ENCODE data around the gene CDH8. TPM values are rescaled to one million over a fixed set of nuclear protein-coding genes. Genes with fewer than 3 reads are reported as not detected.

The CDH8 gene
- total RNA-seq, 2 donors from 2014 or later: not detected

GRCh38 chr16:61969077-61969382 lies 67.2 kb downstream of the CDH8 start:
- ATAC-seq: no peak
- no peak for DNase-seq (ENCODE audit: low spot score in 2 of 2)
- H3K9me3 Mint-ChIP-seq: peaks cover 22 to 30% of the 10 kb centered on the region in 2 donors
- no peak overlapping the region for H3K27ac Mint-ChIP-seq
- H3K36me3 Mint-ChIP-seq: peaks cover 0 to 9% of the 10 kb centered on the region in 2 donors

GRCh38 chr16:61968242-61969076 lies 67.8 kb downstream of the CDH8 start:
- peaks cover 20 to 29% of the 10 kb centered on the region in 2 donors for H3K9me3 Mint-ChIP-seq
- H3K27ac Mint-ChIP-seq: no peak overlapping the region
- H3K36me3 Mint-ChIP-seq: peaks cover 0 to 9% of the 10 kb centered on the region in 2 donors
- DNase-seq (ENCODE audit: low spot score in 2 of 2): no peak
- no peak for ATAC-seq

GRCh38 chr16:61957075-61957855 lies 79.0 kb downstream of the CDH8 start:
- DNase-seq (ENCODE audit: low spot score in 2 of 2): no peak
- Mint-ChIP-seq H3K27ac (no peak overlapping the region), H3K36me3 (peaks cover 0 to 5% of the 10 kb centered on the region in 2 donors), H3K9me3 (peaks cover 14 to 20% of the 10 kb centered on the region in 2 donors)
- no peak for ATAC-seq

GRCh38 chr16:61952841-61953240 lies 83.4 kb downstream of the CDH8 start:
- ATAC-seq (no peak), DNase-seq (ENCODE audit: low spot score in 2 of 2) (no peak)
- Mint-ChIP-seq H3K9me3 (peaks cover 8 to 12% of the 10 kb centered on the region in 2 donors), H3K27ac (no peak overlapping the region), H3K36me3 (no peaks in the 10 kb centered on the region)

GRCh38 chr16:61948414-61948813 lies 87.8 kb downstream of the CDH8 start:
- Mint-ChIP-seq H3K9me3 (peaks cover 15 to 20% of the 10 kb centered on the region in 2 donors), H3K36me3 (peaks cover 0 to 4% of the 10 kb centered on the region in 2 donors), H3K27ac (no peak overlapping the region)
- ATAC-seq: no peak
- no peak for DNase-seq (ENCODE audit: low spot score in 2 of 2)

GRCh38 chr16:61946019-61946418 lies 90.2 kb downstream of the CDH8 start:
- Mint-ChIP-seq H3K9me3 (peaks cover 21 to 32% of the 10 kb centered on the region in 2 donors), H3K27ac (no peak overlapping the region), H3K36me3 (peaks cover 0 to 4% of the 10 kb centered on the region in 2 donors)
- DNase-seq (ENCODE audit: low spot score in 2 of 2) (no peak), ATAC-seq (no peak)

GRCh38 chr16:61945511-61945910 lies 90.7 kb downstream of the CDH8 start:
- DNase-seq (ENCODE audit: low spot score in 2 of 2): no peak
- ATAC-seq: no peak
- Mint-ChIP-seq H3K27ac (no peak overlapping the region), H3K9me3 (peaks cover 21 to 32% of the 10 kb centered on the region in 2 donors), H3K36me3 (peaks cover 0 to 4% of the 10 kb centered on the region in 2 donors)

GRCh38 chr16:61944004-61944403 lies 92.2 kb downstream of the CDH8 start:
- ATAC-seq (no peak), DNase-seq (ENCODE audit: low spot score in 2 of 2) (no peak)
- no peak overlapping the region for H3K27ac Mint-ChIP-seq
- H3K9me3 Mint-ChIP-seq: peaks cover 21 to 35% of the 10 kb centered on the region in 2 donors
- H3K36me3 Mint-ChIP-seq: peaks cover 0 to 4% of the 10 kb centered on the region in 2 donors

- DNase-seq (ENCODE audit: low spot score in 2 of 2) (no peak), ATAC-seq (no peak)
- peaks cover 11 to 21% of the 10 kb centered on the region in 2 donors for H3K9me3 Mint-ChIP-seq
- H3K27ac Mint-ChIP-seq: no peak overlapping the region
- H3K36me3 Mint-ChIP-seq: no peaks in the 10 kb centered on the region
Measured at GRCh38 chr16:61940611-61941010, 95.6 kb downstream of the CDH8 start.

- Mint-ChIP-seq H3K36me3 (no peaks in the 10 kb centered on the region), H3K27ac (no peak overlapping the region), H3K9me3 (peaks cover 6 to 14% of the 10 kb centered on the region in 2 donors)
- ATAC-seq (no peak), DNase-seq (ENCODE audit: low spot score in 2 of 2) (no peak)
Measured at GRCh38 chr16:61937646-61938045, 98.6 kb downstream of the CDH8 start.

- H3K27ac Mint-ChIP-seq: no peak overlapping the region
- no peak for ATAC-seq
Measured at GRCh38 chr16:61936522-61936921, 99.7 kb downstream of the CDH8 start.

GRCh38 chr16:61934601-61935000 lies 101.6 kb downstream of the CDH8 start:
- DNase-seq (ENCODE audit: low spot score in 2 of 2): no peak

More at GRCh38 chr16:61936522-61936921, 99.7 kb downstream of the CDH8 start:
- H3K9me3 Mint-ChIP-seq: peaks cover 1 to 5% of the 10 kb centered on the region in 2 donors
- no peak for DNase-seq (ENCODE audit: low spot score in 2 of 2)
- H3K36me3 Mint-ChIP-seq: no peaks in the 10 kb centered on the region

GRCh38 chr16:61929776-61930175 lies 106.5 kb downstream of the CDH8 start:
- Mint-ChIP-seq H3K9me3 (peaks cover 0 to 3% of the 10 kb centered on the region in 2 donors), H3K27ac (no peak overlapping the region), H3K36me3 (no peaks in the 10 kb centered on the region)
- ATAC-seq (no peak), DNase-seq (ENCODE audit: low spot score in 2 of 2) (no peak)

More at GRCh38 chr16:61934601-61935000, 101.6 kb downstream of the CDH8 start:
- no peak for ATAC-seq
- H3K36me3 Mint-ChIP-seq: no peaks in the 10 kb centered on the region
- no peak overlapping the region for H3K27ac Mint-ChIP-seq
- peaks cover 0 to 2% of the 10 kb centered on the region in 2 donors for H3K9me3 Mint-ChIP-seq

- Mint-ChIP-seq H3K9me3 (peaks cover 0 to 3% of the 10 kb centered on the region in 2 donors), H3K36me3 (no peaks in the 10 kb centered on the region), H3K27ac (no peak overlapping the region)
- no peak for ATAC-seq
- DNase-seq (ENCODE audit: low spot score in 2 of 2): no peak
Measured at GRCh38 chr16:61926766-61927165, 109.5 kb downstream of the CDH8 start.

- no peak for DNase-seq (ENCODE audit: low spot score in 2 of 2)
- no peaks in the 10 kb centered on the region for H3K36me3 Mint-ChIP-seq
- no peak for ATAC-seq
Measured at GRCh38 chr16:61923629-61924028, 112.6 kb downstream of the CDH8 start.

GRCh38 chr16:61921373-61921772 lies 114.9 kb downstream of the CDH8 start:
- no peaks in the 10 kb centered on the region for H3K36me3 Mint-ChIP-seq
- ATAC-seq (no peak), DNase-seq (ENCODE audit: low spot score in 2 of 2) (no peak)
- H3K9me3 Mint-ChIP-seq: peaks cover 4 to 9% of the 10 kb centered on the region in 2 donors
- H3K27ac Mint-ChIP-seq: no peak overlapping the region

More at GRCh38 chr16:61923629-61924028, 112.6 kb downstream of the CDH8 start:
- H3K9me3 Mint-ChIP-seq: peaks cover 0 to 3% of the 10 kb centered on the region in 2 donors
- no peak overlapping the region for H3K27ac Mint-ChIP-seq

All from activated naive CD4-positive, alpha-beta T cell treated with anti-CD3 and anti-CD28 coated beads, Interleukin-2, amount 50 U/mL, for 72 hours (primary cell).